Measurements from ENCODE around the gene TEAD4. TPM values are rescaled to one million over a fixed set of nuclear protein-coding genes. Genes with fewer than 3 reads are reported as not detected.

The TEAD4 gene
- total RNA-seq, 2 experiments from 2014 or later, result not detected

GRCh38 chr12:2934371-2934770 is 24.8 kb upstream of the TEAD4 start:
- BruUV-seq (replicated peaks), result no TSS peak
- ChIA-PET CTCF (ENCODE audit: unreplicated experiment) (no interaction called here), POLR2A (no interaction called here)
- Histone ChIP-seq H3K4me1 (ENCODE audit: insufficient read depth, low read length, poor library complexity, severe bottlenecking) (no peaks in the 10 kb centered on the region), H4K20me1 (ENCODE audit: insufficient read depth, low read length) (no peaks in the 10 kb centered on the region), H2AFZ (ENCODE audit: low read length) (no peak overlapping the region), H3K9me3 (ENCODE audit: low read length) (no peaks in the 10 kb centered on the region), H3K36me3 (ENCODE audit: insufficient read depth, low read length) (0 out of 2 replicates have a peak, but pooled peaks cover 3% of the 10 kb centered on the region), H3K4me2 (ENCODE audit: low read length) (no peak overlapping the region), H3K27ac (ENCODE audit: low read depth, low read length, poor library complexity, severe bottlenecking) (no peak overlapping the region), H3K79me2 (ENCODE audit: insufficient read depth, low read depth, low read length) (no peaks in the 10 kb centered on the region), H3K4me3 (ENCODE audit: low read depth, low read length, poor library complexity, severe bottlenecking) (no peak overlapping the region), H3K9me2 (ENCODE audit: insufficient read depth, low read length) (no peaks in the 10 kb centered on the region)
- DNase-seq (ENCODE audit: low spot score), result no peak
- TF ChIP-seq EZH2phosphoT487 (IDR thresholded peaks at IDR 0.05; ENCODE audit: borderline replicate concordance, low read depth, low read length), result no peak
- TF ChIP-seq, protein P1, sequence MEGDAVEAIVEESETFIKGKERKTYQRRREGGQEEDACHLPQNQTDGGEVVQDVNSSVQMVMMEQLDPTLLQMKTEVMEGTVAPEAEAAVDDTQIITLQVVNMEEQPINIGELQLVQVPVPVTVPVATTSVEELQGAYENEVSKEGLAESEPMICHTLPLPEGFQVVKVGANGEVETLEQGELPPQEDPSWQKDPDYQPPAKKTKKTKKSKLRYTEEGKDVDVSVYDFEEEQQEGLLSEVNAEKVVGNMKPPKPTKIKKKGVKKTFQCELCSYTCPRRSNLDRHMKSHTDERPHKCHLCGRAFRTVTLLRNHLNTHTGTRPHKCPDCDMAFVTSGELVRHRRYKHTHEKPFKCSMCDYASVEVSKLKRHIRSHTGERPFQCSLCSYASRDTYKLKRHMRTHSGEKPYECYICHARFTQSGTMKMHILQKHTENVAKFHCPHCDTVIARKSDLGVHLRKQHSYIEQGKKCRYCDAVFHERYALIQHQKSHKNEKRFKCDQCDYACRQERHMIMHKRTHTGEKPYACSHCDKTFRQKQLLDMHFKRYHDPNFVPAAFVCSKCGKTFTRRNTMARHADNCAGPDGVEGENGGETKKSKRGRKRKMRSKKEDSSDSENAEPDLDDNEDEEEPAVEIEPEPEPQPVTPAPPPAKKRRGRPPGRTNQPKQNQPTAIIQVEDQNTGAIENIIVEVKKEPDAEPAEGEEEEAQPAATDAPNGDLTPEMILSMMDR (conservative IDR thresholded peaks at IDR 0.05; ENCODE audit: low read length), result no peak
- intact Hi-C loops (cut with micrococcal nuclease; ENCODE audit: unreplicated experiment), result no loop called here

DNA sequence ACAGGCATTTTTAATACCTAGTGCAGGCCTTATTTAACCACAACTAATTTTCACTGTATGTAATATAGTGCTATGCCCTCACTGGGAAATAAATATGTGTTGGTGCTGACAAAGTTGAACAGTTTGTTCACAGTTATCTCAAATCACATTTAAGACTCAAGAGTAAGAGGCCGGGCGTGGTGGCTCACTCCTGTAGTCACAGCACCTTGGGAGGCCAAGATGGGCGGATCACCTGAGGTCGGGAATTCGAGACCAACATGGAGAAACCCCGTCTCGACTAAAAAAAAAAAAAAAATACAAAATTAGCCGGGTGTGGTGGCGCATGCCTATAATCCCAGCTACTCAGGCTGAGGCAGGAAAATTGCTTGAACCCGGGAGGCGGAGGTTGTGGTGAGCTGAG is 22.9 kb upstream of the TEAD4 start:
- no peaks in the 10 kb centered on the region for H3K9me2 ChIP-seq (ENCODE audit: insufficient read depth, low read length)
- BruUV-seq (replicated peaks), result no TSS peak
- H3K4me3 ChIP-seq (ENCODE audit: low read depth, low read length, poor library complexity, severe bottlenecking), result no peak overlapping the region
- no peak overlapping the region for H2AFZ ChIP-seq (ENCODE audit: low read length)
- no peaks in the 10 kb centered on the region for H4K20me1 ChIP-seq (ENCODE audit: insufficient read depth, low read length)
- no peak for TF ChIP-seq EZH2phosphoT487 (IDR thresholded peaks at IDR 0.05; ENCODE audit: borderline replicate concordance, low read depth, low read length)
- TF ChIP-seq, protein P1 (conservative IDR thresholded peaks at IDR 0.05; ENCODE audit: low read length), result no peak
- CTCF ChIA-PET (ENCODE audit: unreplicated experiment), result no interaction called here
- no peaks in the 10 kb centered on the region for H3K79me2 ChIP-seq (ENCODE audit: insufficient read depth, low read depth, low read length)
- H3K4me1 ChIP-seq (ENCODE audit: insufficient read depth, low read length, poor library complexity, severe bottlenecking), result no peaks in the 10 kb centered on the region
- intact Hi-C loops (cut with micrococcal nuclease; ENCODE audit: unreplicated experiment), result no loop called here
- H3K27ac ChIP-seq (ENCODE audit: low read depth, low read length, poor library complexity, severe bottlenecking), result no peak overlapping the region
- H3K36me3 ChIP-seq (ENCODE audit: insufficient read depth, low read length), result 0 out of 2 replicates have a peak, but pooled peaks cover 3% of the 10 kb centered on the region
- no peak for DNase-seq (ENCODE audit: low spot score)
- H3K9me3 ChIP-seq (ENCODE audit: low read length), result no peaks in the 10 kb centered on the region
- no peak overlapping the region for H3K4me2 ChIP-seq (ENCODE audit: low read length)
- POLR2A ChIA-PET, result no interaction called here

- Histone ChIP-seq H3K9me2 (ENCODE audit: insufficient read depth, low read length) (no peaks in the 10 kb centered on the region), H3K27ac (ENCODE audit: low read depth, low read length, poor library complexity, severe bottlenecking) (no peak overlapping the region), H2AFZ (ENCODE audit: low read length) (no peak overlapping the region), H3K4me3 (ENCODE audit: low read depth, low read length, poor library complexity, severe bottlenecking) (no peak overlapping the region), H3K9me3 (ENCODE audit: low read length) (no peaks in the 10 kb centered on the region), H4K20me1 (ENCODE audit: insufficient read depth, low read length) (no peaks in the 10 kb centered on the region), H3K4me1 (ENCODE audit: insufficient read depth, low read length, poor library complexity, severe bottlenecking) (no peaks in the 10 kb centered on the region), H3K36me3 (ENCODE audit: insufficient read depth, low read length) (0 out of 2 replicates have a peak, but pooled peaks cover 3% of the 10 kb centered on the region), H3K4me2 (ENCODE audit: low read length) (no peak overlapping the region), H3K79me2 (ENCODE audit: insufficient read depth, low read depth, low read length) (no peaks in the 10 kb centered on the region)
- no TSS peak for BruUV-seq (replicated peaks)
- TF ChIP-seq, protein P1 (conservative IDR thresholded peaks at IDR 0.05; ENCODE audit: low read length), result no peak
- TF ChIP-seq EZH2phosphoT487 (IDR thresholded peaks at IDR 0.05; ENCODE audit: borderline replicate concordance, low read depth, low read length), result no peak
- intact Hi-C loops (cut with micrococcal nuclease; ENCODE audit: unreplicated experiment), result no loop called here
- no peak for DNase-seq (ENCODE audit: low spot score)
- ChIA-PET POLR2A (interaction anchor here (1.6 kb wide), 1 partner anchor 12 kb away, joined by 4 read pairs; no protein-coding TSS in a partner anchor), CTCF (ENCODE audit: unreplicated experiment) (interaction anchor here (1.0 kb wide), 1 partner anchor 12 kb away, joined by 3 read pairs; no protein-coding TSS in a partner anchor)
Measured at GRCh38 chr12:2937500-2937899, 21.7 kb upstream of the TEAD4 start.

Data from OCI-LY7 (cell line).